CD4-positive, alpha-beta T cell treated with Interleukin-15 for 4 hours (primary cell): ENCODE data around the gene HSFX3.
"Not testable (repeated sequence)": the region's sequence is repeated elsewhere in the genome, so short reads cannot be mapped to it uniquely, and the experiment has no call there.

Experiments used
- DNase-seq: peaks from one replicate; pipeline ENCODE4 v3.0.0-alpha.2; 2020; ENCODE audit warnings: low spot score

HSFX3 gene

DNA sequence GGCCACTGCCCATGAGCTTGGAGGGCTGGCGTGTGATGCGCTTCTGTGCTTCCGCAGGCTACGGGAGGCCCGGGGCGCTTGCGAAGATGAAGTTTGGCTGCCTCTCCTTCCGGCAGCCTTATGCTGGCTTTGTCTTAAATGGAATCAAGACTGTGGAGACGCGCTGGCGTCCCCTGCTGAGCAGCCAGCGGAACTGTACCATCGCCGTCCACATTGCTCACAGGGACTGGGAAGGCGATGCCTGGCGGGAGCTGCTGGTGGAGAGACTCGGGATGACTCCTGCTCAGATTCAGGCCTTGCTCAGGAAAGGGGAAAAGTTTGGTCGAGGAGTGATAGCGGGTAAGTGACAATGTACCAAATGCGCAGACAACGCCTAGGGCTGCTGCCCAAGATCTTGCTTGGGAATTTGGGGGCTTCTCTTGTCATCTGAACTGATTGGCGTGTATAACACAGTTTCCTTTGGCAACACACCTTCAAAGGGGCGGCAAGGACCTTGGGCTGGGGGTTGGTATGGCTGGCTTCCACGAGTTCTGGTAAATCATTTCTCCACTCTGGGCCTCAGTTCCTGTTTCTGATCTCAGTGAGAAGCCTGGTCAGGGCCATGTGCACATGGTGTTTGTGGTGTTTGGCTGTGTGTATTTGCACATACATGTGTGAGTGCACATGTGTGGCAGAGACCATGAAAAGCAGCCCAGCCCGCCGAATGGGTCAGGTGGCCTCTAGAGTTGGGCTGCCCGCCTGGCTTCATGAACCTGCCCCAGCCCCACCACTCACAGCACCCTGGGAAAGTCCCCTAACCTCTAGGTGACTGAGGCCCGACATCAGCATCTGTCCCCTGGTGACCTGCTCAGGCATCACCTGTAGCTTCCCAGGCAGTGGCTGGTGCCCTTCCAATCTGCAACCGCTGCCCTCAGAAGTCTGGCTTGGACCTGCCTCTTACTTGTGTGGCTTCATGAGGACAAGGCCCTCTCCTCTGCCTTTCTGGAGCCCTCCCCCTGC, 3.9 kb downstream of the HSFX3 start:
- DNase-seq = not testable (repeated sequence)

DNA sequence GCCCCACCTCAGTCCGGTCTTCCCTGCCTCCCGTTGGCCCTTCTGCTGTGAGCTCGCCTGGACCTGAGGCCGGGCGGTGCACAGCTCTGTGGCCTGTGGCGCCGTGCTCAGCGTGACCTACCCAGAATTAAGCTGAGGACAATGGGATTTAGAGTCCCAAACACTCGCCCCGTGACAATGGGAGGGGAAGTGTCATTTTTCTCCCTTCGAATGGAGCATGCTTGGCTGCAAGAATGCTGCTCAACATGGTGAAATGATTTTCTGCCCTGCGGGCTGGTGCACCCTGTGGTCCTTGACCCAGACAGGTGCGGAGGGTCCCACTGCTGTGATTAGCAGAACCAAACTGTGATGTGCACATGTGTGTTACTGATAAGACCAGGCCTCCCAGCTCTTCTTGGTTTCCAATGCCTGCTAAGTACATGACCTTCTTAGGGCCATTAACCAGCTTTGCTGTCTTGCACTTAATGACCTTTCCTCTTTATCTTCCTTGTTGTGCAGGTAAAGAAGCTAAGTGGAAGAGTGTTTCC, 8.1 kb downstream of the HSFX3 start:
- DNase-seq = no peak

DNA sequence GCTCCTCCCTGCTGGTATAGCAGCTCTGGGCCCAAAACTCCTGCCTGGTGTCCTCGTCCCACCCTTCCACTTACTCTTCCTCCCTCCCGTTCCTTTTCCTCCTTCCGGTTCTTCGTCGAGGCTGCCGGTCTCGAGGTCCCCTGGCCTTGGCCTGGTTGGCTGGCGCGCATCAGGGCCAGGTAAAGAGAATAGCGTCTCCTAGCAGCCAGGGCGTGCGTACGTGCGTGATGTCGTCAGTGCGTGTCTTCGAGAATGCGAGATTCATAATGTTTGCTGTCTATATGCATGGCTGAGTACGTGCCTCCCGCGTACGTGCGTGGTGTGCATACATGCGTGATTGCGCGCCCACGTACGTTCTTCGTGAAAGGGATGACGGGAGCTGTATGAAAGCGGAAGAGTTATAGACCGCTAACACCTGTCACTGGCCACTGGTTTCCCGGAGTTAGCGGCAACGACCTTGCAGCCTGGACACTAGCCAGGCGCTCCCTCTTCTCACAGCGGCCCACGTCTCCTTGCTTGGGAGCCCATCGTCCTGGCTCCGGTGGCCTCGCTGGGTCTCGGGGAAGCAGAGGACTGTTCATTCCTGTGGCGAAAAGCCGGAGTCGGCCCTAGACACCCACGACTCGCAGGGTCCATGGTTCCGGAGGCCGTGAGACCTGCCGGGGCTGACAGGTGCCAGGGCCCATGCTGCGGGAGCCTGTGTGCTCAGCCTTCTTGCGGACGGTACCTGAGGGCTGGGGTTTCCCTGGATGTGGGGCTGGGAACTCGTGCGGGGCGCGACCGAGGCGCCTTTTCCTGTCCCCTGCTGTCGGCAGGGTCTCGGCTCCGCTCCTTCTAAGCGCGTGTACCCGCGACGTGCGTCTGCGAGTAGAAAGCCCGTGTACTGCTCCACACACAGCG, 8.9 kb downstream of the HSFX3 start, which contains the start of gene EOLA1:
Gene EOLA1, plus strand, starts transcription at position 392 of the 900 bp plus-strand sequence. CDS start 4,619 bp downstream, outside the sequence.
- peak; percentile 90 for DNase-seq

DNA sequence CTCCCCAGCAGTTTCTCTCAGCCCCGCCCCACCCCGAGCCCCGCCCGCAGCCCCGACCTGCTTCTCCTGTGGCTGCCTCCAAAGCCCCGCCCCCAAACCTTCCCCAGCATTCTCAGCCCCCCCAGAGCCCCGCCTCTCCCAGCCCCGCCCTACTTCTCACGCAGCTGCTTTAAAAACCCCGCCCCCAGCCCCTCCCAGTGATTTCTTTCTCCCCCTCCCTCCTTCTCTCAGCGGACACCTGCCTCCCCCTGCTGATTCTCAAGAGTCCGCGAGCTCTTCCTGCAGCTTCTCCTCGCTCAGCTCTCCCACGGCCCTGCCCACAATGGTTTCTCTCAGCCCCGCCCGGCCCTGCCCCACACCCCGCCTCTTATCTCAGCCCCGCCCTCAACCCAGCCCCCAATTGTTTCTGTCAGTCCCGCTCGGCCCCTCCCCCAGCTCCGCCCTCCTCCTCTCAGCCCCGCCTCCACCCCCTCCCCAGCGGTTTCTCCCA, 9.5 kb downstream of the HSFX3 start:
- DNase-seq = peak; percentile 88

DNA sequence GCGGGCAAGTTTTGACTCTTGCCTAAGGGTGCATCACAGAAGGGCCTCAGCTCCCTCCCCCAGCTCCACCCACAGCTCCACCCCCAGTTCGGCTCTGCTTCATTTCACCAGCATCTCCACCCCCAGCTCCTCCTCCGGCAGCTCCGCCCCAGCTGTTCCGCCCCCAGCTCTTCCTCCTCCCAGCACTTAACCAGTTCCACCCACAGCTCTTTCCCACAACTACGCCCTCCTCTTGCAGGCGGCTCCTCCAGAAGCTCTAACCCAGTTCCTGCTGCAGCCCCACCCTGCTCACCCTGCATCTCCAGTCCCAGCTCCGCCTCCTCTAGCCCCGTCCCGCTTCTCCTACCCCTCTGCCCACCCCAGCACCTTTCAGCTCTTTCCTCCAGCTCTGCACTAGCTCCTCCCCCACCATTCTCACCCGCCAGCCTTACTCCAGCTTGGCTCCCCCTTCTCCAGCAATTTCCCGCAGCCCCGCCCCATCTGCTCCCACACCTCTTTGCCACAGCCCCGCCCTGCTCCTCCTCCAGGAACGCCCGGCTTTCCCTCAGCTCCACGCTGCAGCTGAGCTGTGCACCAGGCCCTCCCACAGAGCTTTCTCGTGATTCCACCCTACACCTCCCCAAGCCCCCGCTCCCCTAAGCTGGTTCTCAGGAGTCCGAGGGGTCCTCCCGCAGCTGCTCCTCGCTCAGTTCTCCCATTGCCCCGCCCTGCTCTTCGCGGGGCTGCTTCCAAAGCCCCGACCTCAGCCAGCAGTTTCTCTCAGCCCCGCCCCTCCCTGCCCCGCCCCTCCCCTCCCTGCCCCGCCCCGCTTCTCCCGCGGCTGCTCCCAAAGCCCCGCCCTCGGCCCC, 10.2 kb downstream of the HSFX3 start:
- DNase-seq = peak; percentile 91

DNA sequence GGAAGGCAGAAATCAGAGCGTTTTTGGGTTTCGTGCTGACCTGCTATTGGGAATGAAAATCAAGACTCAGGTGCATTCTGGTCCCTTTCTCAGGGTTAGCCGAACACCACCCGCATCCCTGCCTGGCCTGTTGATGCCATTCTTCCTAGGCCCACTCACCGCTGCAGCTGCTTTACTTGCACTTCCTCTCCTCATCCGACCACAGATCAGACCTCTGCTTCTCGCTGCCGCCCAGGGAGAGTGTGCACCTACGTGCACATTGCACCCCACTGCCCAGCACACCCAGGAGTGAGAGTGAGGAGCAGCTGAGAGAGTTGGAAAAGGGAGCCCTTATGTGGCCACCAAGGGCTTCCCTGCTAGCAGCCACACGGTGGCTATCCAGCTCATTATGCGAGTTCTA, 12.2 kb downstream of the HSFX3 start:
- DNase-seq = not testable (repeated sequence)

DNA sequence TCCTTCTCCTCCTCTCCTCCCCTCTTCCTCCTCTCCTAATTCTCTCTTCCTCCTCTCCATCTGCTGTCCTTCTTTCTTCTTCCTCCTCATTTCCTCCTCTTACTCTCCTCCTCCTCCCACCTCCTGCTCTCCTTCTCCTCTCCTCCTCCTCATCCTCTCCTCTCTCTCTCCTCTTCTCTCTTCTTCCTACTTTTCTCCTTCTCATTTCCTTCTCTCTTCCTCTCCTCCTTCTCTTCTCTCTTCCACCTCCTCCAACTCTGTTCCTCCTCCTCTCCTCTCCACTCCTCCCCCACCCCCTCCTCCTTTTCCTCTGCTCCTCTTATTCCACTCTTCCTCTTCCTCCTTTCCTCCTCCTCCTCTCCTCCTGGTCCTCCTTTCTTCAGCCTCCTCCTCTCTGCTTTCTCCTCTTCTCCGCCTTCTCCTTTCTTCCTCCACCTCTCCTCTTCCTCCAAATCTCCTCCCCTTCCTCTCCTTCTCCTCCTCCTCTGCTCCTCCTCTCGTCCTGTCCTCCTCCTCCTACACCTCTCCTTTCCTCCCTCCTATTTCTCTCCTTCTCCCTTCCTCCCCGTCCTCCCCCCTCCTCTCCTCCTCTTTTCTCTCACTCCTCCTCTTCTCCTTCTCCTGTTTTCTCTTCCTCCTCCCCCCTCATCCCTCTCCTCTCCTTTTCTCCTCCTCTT, 14.7 kb downstream of the HSFX3 start:
- not testable (repeated sequence) for DNase-seq

DNA sequence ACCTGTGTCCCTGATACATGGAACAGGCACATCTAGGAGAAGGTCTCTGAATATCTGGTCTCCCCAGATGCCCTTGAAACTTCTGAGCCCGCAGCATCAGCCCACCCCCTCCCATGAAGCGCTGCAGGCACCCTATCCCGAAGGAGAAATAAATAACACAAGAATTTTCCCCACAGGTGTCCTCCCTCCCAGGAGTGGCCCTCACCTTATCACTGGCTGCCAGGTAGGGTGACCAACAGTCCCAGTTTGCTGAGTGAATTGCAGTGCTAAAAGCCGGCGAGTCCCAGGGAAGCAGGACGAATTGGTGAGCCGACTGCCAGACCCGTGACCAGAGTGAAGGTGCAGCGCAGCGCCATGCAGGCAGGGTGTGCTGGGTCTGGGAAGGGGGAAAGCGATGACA, 15.7 kb downstream of the HSFX3 start:
- not testable (repeated sequence) for DNase-seq

DNA sequence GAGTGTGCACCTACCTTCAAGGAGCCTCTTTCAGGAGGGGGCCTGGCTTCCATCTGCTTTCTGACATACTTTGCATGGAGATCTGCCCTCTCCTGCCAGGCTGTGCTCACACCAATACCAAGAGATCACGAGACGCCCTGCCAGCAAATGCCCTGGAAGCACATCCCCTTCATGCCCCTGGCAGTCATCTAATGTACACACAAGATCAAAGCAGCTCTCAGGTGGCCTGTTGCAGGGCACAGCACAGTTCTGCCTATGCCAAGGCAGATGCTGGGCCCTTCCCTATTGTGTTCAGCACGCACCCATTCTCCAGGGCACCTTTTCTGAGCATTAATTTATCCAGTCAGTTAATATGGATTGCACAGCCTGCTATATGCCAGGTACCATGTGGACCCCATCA, 16.9 kb downstream of the HSFX3 start:
- not testable (repeated sequence) for DNase-seq

DNA sequence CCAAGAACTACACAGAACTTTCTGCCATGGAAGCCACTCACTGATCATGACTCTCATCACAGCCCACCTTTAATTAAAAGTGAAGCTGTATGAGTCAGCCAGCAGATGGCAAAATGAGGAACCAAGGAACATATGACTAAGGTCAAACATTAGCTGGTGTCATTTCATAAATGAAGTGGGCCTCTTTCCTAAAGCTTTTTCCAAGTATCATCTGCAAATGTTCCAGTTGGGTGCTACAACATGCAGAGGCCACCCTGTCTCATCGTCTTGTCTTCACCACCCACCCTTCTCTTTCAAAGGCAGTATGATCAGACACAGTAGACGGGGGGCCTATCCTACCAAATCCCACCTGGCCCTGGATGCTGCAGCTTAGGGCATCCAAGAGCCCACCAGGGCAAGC, 18.1 kb downstream of the HSFX3 start:
- no peak for DNase-seq

DNA sequence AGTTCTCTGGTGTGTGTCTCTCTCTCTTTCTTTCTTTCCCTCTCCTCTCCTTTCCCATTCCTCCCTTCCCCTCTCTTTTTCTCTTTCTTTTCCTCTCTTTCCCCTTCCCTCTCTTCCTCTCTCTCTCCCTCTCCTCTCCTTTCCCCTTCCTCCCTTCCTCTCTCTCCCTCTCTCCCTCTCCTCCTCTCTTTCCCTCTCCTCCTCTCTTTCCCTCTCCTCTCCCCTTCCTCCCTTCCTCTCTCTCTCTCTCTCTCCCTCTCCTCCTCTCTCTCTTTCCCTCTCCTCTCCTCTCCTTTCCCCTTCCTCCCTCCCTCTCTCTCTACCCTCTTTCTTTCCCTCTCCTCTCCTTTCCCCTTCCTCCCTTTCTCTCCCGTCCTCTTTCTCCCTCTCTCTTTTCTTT, 21.3 kb downstream of the HSFX3 start:
- no peak for DNase-seq

DNA sequence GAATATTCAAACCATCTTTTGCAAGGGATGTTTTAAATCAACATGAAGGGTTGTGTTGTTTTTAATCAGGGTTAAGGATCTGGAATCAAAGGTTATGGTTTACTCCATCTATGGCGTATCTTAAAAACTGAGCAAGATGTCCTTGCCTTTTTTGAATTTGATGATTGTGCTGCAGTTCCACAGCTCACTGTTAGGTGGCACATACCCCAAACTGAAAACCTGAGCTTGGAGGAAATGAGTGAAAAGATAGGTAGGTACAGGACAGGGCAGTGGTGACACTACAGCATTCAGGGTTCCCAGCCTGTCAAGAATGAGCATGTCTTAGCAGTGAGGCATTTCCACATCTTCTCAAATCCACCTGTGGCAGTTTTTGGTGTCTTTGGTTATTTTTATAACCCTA, 22.0 kb downstream of the HSFX3 start:
- peak; percentile 68 for DNase-seq

DNA sequence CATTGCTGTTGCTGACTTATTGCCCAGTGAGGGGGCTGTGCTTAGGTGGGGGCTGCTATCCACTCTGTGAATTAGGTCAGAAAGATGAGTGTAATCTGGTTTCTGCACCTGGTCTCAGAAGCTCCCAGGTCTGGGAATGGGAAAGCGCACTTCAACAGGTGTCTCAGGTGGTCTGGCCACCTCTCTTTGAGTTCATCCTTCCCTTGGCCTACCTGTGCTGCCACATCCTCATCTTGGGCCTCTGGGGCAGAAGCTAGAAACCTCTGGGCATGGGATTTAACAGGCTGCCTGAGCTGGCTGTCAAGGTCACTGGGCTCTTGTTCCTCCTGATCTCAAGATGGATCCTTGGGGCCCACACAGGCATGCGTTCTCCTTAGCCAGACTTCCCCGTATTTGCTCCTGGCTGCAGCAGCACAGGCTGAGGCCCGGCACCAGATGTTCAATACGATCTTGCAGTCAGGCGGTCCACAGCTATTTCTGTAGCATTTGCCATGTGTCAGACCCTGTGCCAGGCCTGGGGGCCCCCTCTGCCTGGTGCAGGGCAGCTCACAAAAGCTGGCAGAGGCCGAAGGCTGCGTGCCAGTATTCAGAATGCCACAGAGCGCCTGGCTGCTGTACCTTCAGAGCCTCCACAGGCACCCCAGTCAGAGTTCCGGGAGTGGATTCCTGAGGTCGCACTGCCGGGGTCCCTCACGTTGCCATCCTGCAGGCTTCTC, 23.2 kb downstream of the HSFX3 start:
- DNase-seq = not testable (repeated sequence)

DNA sequence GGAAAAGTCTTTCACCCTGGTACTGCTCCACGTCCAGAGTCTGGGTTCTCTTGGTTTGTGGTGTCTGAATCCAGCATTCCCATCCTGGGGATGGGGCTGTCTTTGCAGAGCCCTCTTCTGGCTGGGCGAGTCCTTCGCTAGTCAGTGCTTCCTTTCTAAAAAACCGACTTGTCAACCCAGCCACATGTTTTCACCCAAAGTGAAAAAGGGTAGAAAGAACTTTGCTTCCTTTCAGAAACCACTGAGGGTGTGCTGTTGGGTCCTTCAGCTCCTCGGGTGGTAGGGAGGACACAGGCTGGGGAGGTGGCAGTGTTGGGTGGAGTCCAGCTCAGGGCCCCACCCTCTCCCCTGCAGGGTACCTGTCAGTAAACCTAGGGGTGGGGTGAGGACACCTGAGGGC, 23.8 kb downstream of the HSFX3 start:
- peak; percentile 73 for DNase-seq

DNA sequence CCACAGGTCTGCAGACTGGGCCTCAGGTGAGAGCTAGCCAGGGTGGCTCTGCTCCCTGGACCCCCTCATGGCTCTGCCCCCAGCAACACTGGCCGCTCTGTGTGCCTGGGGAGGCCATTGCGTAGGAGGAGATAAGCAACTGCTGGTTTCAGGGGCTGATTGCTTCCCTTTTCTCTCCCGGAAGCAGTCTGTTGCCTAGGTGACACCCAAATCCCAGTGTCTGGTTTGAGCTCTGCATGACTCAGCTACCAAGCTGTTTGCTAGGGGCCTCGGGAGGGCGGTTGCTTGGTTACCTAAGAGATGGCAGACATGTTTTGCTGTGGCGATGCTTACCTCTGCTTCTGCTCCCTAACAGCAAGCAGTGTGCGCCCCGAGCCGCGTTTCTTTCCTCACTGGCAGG, 24.3 kb downstream of the HSFX3 start:
- DNase-seq = peak; percentile 85

DNA sequence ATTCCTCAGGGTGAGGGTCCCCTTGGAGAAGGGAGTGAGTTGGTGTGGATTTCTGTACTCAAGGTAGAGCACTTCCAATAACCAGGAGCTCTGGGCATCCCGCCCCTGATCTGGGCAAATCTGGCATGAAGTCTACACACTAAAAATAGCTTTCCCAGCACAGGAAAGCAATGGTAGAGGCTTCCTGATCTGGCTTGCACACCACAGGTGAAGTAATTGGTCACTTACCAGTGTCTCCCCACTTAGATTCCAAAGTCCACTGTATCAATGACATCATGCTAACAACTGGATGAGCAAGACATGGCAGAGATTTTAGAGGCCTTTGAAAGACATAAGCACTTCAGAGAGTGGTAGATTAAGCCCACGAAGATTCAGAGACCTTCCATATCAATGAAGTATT, 26.8 kb downstream of the HSFX3 start:
- no peak for DNase-seq

DNA sequence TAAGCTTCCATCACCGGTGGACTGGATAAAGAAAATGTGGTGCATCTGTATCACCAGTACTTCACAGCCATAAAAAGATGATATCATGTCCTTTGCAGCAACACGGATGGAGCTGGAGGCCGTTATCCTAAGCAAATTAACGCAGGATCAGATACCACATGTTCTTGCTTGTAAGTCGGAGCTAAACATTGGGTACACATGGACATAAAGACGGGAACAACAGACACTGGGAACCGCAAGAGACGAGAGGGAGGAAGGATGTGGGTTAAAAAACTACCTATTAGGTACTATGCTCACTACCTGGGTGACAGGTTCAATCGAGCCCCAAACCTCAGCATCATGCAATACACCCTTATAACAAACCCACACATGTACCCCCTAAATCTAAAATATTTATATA, 28.3 kb downstream of the HSFX3 start:
- no peak for DNase-seq

DNA sequence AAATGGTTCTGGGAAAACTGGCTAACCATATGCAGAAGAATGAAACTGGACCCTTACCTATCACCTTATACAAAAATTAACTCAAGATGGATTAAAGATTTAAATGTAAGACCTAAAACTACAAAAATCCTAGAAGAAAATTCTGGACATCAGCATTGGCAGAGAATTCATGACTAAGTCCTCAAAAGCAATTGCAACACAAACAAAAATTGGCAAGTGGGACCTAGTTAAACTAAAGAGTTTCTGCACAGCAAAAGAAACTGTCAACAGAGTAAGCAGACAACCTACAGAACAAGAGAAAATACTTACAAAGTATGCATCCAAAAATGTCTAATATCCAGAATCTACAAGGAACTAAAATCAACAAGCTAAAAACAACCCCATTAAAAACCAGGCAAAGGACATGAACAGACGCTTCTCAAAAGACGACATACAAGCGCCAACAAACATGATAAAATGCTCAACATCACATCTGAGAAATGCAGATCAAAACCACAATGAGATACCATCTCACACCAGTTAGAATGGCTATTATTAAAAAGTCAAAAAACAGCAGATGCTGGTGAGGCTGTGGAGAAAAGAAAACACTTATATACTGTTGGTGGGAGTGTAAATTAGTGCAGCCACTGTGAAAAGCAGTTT, 29.0 kb downstream of the HSFX3 start:
- not testable (repeated sequence) for DNase-seq

DNA sequence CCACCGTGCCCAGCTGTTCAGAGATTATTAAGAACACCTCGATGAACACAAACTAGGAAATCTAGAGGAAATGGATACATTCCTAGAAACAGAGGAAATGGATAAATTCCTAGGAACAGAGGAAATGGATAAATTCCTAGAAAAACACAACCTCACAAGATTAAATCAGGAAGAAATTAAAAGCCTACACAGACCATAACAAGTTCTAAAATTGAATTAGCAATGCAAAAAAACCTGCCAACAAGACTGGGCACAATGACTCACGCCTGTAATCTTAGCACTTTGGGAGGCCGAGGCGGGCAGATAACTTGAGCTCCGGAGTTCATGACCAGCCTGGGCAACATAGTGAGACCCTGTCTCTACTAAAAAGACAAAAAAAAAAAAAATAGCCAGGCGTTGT, 31.5 kb downstream of the HSFX3 start:
- no peak for DNase-seq
